ENCODE data around the gene ATP11B. TPM values are rescaled to one million over a fixed set of nuclear protein-coding genes. Genes with fewer than 3 reads are reported as not detected.
"Not testable (repeated sequence)": the region's sequence is repeated elsewhere in the genome, so short reads cannot be mapped to it uniquely, and the experiment has no call there.

ATP11B gene
- polyA plus RNA-seq, 1 experiment: 11.2 TPM

DNA sequence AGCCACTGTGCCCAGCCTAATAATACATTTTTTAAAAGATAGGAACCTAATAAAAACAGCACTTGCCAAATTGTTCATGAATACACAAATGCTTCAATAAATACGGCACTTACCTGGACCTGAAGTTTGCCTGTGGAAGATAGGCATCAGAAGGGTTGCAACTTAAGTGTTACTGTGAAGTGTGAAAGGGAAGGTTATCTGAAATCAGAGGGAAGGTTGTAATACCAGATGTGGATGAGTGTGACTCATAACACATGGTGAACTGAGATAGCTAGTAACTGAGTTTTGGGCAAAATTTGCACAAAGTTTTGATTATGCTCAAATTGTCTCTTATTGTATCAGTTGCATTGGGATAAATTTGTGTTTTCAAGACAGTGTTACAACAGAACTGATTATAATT lies 68.0 kb downstream of the ATP11B start:
- ChIA-PET CTCF (interaction anchor here (1.0 kb wide), 2 partner anchors 36 to 147 kb away, joined by 3 read pairs; no protein-coding TSS in a partner anchor), POLR2A (no interaction called here)
- no peaks in the 10 kb centered on the region for H3K27me3 ChIP-seq (ENCODE audit: control insufficient read depth, insufficient read depth, low read length)
- no peak overlapping the region for H3K4me3 ChIP-seq (ENCODE audit: low read depth, low read length)
- no peak for DNase-seq (ENCODE audit: low read depth)
- TF ChIP-seq, protein P1, sequence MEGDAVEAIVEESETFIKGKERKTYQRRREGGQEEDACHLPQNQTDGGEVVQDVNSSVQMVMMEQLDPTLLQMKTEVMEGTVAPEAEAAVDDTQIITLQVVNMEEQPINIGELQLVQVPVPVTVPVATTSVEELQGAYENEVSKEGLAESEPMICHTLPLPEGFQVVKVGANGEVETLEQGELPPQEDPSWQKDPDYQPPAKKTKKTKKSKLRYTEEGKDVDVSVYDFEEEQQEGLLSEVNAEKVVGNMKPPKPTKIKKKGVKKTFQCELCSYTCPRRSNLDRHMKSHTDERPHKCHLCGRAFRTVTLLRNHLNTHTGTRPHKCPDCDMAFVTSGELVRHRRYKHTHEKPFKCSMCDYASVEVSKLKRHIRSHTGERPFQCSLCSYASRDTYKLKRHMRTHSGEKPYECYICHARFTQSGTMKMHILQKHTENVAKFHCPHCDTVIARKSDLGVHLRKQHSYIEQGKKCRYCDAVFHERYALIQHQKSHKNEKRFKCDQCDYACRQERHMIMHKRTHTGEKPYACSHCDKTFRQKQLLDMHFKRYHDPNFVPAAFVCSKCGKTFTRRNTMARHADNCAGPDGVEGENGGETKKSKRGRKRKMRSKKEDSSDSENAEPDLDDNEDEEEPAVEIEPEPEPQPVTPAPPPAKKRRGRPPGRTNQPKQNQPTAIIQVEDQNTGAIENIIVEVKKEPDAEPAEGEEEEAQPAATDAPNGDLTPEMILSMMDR (IDR thresholded peaks at IDR 0.05; ENCODE audit: insufficient read depth, low read depth, low read length): no peak
- no peaks in the 10 kb centered on the region; the same call in 1 of the 2 replicates for H3K36me3 ChIP-seq (ENCODE audit: control insufficient read depth, insufficient read depth, low read length)

DNA sequence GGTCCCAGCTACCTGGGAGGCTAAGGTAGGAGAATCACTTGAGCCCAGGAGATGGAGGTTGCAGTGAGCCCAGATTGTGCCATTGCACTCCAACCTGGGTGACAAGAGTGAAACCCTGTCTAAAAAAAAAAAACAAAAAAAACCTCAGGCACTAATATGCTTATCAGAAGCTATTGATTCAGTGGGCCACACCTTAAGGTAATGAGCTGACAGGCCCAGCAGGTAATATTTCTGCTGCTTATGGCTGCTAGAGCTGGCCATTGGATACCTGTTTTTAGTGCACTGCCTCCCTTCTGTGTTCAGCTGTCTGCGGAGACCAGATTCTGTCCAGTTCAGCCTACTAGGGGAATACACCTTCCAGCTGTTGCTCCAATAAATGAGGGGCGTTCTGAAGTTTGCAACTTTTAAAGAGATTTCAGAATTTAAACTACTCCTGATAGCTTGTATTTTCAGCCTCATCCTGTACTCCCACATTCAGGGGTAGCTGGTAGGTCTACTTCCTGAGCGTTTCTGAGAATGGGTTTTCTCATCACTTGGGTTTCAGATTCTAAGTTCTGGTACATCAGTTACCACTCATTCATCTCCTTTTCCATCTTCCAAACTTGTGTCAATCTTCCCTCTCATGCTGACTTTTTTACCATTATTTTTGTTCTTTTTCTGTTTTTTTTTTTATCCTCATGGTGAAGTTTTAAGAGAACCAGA lies 69.0 kb downstream of the ATP11B start:
- no peaks in the 10 kb centered on the region; the same call in 1 of the 2 replicates for H3K36me3 ChIP-seq (ENCODE audit: control insufficient read depth, insufficient read depth, low read length)
- ChIA-PET CTCF (interaction anchor here (1.0 kb wide), 1 partner anchor 37 kb away, joined by 3 read pairs; no protein-coding TSS in a partner anchor), POLR2A (no interaction called here)
- H3K4me3 ChIP-seq (ENCODE audit: low read depth, low read length): no peak overlapping the region
- TF ChIP-seq, protein P1 (IDR thresholded peaks at IDR 0.05; ENCODE audit: insufficient read depth, low read depth, low read length): no peak
- no peaks in the 10 kb centered on the region for H3K27me3 ChIP-seq (ENCODE audit: control insufficient read depth, insufficient read depth, low read length)
- DNase-seq (ENCODE audit: low read depth): no peak

DNA sequence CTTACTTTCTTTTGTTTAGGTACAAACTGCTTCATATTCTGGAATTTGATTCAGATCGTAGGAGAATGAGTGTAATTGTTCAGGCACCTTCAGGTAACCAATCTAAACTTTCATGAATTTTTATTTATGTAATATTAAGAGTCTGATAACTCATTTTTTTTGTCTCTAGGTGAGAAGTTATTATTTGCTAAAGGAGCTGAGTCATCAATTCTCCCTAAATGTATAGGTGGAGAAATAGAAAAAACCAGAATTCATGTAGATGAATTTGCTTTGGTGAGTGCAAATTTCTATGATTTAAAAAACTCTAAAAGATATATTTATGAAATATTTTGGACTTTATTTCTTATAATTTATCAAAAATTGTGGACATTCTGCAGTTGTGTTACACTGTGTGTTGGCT lies 75.8 kb downstream of the ATP11B start:
- DNase-seq (ENCODE audit: low read depth): no peak
- H3K36me3 ChIP-seq (ENCODE audit: control insufficient read depth, insufficient read depth, low read length): peaks cover 4% of the 10 kb centered on the region
- POLR2A ChIA-PET: no interaction called here
- no peak overlapping the region for H3K4me3 ChIP-seq (ENCODE audit: low read depth, low read length)
- CTCF ChIA-PET: interaction anchor here (1.5 kb wide), 1 partner anchor 12 kb away, joined by 5 read pairs; no protein-coding TSS in a partner anchor
- H3K27me3 ChIP-seq (ENCODE audit: control insufficient read depth, insufficient read depth, low read length): no peaks in the 10 kb centered on the region
- TF ChIP-seq, protein P1 (IDR thresholded peaks at IDR 0.05; ENCODE audit: insufficient read depth, low read depth, low read length): no peak

DNA sequence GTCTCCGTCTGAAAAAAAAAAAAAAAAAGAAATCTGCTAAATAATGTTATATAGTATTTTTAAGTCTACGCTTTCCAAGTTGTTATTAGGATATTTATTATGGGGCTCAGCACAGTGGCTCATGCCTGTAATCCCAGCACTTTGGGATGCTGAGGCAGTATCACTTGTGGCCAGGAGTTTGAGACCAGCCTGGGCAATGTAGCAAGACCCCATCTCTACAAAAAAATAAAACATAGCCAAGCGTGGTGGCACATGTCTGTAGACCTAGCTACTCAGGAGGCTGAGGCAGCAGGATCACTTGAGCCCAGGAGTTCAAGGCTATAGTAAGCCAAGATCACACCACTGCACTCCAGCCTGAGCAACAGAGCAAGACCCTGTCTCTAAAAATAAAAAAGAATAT lies 77.6 kb downstream of the ATP11B start:
- POLR2A ChIA-PET; DNase-seq (ENCODE audit: low read depth); H3K27me3 ChIP-seq (ENCODE audit: control insufficient read depth, insufficient read depth, low read length); H3K36me3 ChIP-seq (ENCODE audit: control insufficient read depth, insufficient read depth, low read length); H3K4me3 ChIP-seq (ENCODE audit: low read depth, low read length); CTCF ChIA-PET: not testable (repeated sequence)

DNA sequence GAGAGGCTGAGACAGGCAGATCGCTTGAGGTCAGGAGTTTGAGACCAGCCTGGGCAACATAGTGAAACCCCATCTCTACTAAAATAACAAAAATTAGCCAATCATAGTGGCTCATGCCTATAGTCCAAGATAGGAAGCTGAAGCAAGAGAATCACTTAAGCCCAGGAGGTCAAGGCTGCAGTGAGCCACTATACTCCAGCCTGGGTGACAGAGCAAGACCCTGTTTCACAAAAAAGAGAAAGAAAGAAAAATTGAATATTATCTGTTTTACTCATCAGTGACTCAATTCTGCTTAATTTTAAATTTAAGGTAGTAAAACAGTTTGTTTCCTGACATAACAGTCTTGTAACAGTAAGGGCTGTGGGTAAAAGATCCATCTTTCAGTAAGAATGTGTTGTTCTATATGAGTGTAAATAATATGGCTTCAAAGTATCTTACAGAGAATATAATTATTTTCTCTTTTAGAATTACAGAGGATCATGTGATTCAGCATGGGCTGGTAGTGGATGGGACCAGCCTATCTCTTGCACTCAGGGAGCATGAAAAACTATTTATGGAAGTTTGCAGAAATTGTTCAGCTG lies 85.8 kb downstream of the ATP11B start:
- no peaks in the 10 kb centered on the region for H3K36me3 ChIP-seq (ENCODE audit: control insufficient read depth, insufficient read depth, low read length)
- POLR2A ChIA-PET: no interaction called here
- TF ChIP-seq, protein P1 (IDR thresholded peaks at IDR 0.05; ENCODE audit: insufficient read depth, low read depth, low read length): no peak
- no peak for DNase-seq (ENCODE audit: low read depth)
- no peak overlapping the region for H3K4me3 ChIP-seq (ENCODE audit: low read depth, low read length)
- no peaks in the 10 kb centered on the region for H3K27me3 ChIP-seq (ENCODE audit: control insufficient read depth, insufficient read depth, low read length)
- CTCF ChIA-PET: no interaction called here

Data from BJ (cell line).